ENCODE data around the gene TH. TPM values are rescaled to one million over a fixed set of nuclear protein-coding genes. Genes with fewer than 3 reads are reported as not detected.

Gene TH
- total RNA-seq, 4 donors from 2014 or later: not detected

- TF ChIP-seq CTCF (IDR thresholded peaks at IDR 0.05; ENCODE audit: low read depth): no peak
Observed at GRCh38 chr11:2139621-2140337, 31.8 kb downstream of the TH start.

- no peak for TF ChIP-seq CTCF (IDR thresholded peaks at IDR 0.05; ENCODE audit: low read depth)
Observed at GRCh38 chr11:2139123-2139521, 32.5 kb downstream of the TH start, which contains the start of gene IGF2. Gene IGF2 (minus strand): TSS chr11:2139389. CDS start chr11:2135523, 3,866 bp downstream.

GRCh38 chr11:2138431-2139122, 33.0 kb downstream of the TH start:
- no peak for TF ChIP-seq CTCF (IDR thresholded peaks at IDR 0.05; ENCODE audit: low read depth)

- no peak for TF ChIP-seq CTCF (IDR thresholded peaks at IDR 0.05; ENCODE audit: low read depth)
Observed at GRCh38 chr11:2138068-2138430, 33.6 kb downstream of the TH start.

GRCh38 chr11:2137202-2138067, 34.2 kb downstream of the TH start:
- no peak for TF ChIP-seq CTCF (IDR thresholded peaks at IDR 0.05; ENCODE audit: low read depth)

- TF ChIP-seq CTCF (IDR thresholded peaks at IDR 0.05; ENCODE audit: low read depth): no peak
Observed at GRCh38 chr11:2136952-2137201, 34.7 kb downstream of the TH start.
